ENCODE results near the gene COMP. TPM values are rescaled to one million over a fixed set of nuclear protein-coding genes. Genes with fewer than 3 reads are reported as not detected.

The COMP gene
- total and polyA plus RNA-seq, 8 donors = 0.05 to 3.7 (median 0.54) TPM

- H3K4me3 ChIP-seq = no peak overlapping the region
- no peak for FAIRE-seq
- WGBS, 2 donors = 74 to 79% methylated on average over 19 of the region's 19 CpGs
- peak in 1 of 6 donors; percentile 60 for DNase-seq
- no peak for TF ChIP-seq CTCF (IDR thresholded peaks at IDR 0.05)
- no peaks in the 10 kb centered on the region for H3K27me3 ChIP-seq
- intact Hi-C loops (cut with DNase I) = no loop called here
- H3K9me3 ChIP-seq = no peaks in the 10 kb centered on the region
- H3K4me1 ChIP-seq = peaks cover 15 to 21% (median 17%) of the 10 kb centered on the region in 3 donors
- H3K36me3 ChIP-seq = no peaks in the 10 kb centered on the region
- no peak overlapping the region for H3K27ac ChIP-seq
- no peak for ATAC-seq
Observed at GRCh38 chr19:18759304-18759994, 31.7 kb downstream of the COMP start.

- Histone ChIP-seq H3K36me3 (peaks cover 0 to 7% (median 0%) of the 10 kb centered on the region in 3 donors), H3K27ac (no peak overlapping the region), H3K9me3 (no peaks in the 10 kb centered on the region), H3K4me1 (peaks cover 5 to 6% (median 5%) of the 10 kb centered on the region in 3 donors), H3K4me3 (no peak overlapping the region), H3K27me3 (no peaks in the 10 kb centered on the region)
- WGBS, 2 donors = 86 to 92% methylated on average over 16 of the region's 16 CpGs
- FAIRE-seq = no peak
- no peak for TF ChIP-seq CTCF (IDR thresholded peaks at IDR 0.05)
- DNase-seq = peak in 1 of 6 donors; percentile 50
- intact Hi-C loops (cut with DNase I) = no loop called here
- ATAC-seq = peak in 2 of 4 donors; percentile 39 to 45
Observed at GRCh38 chr19:18756896-18757295, 34.2 kb downstream of the COMP start.

DNA sequence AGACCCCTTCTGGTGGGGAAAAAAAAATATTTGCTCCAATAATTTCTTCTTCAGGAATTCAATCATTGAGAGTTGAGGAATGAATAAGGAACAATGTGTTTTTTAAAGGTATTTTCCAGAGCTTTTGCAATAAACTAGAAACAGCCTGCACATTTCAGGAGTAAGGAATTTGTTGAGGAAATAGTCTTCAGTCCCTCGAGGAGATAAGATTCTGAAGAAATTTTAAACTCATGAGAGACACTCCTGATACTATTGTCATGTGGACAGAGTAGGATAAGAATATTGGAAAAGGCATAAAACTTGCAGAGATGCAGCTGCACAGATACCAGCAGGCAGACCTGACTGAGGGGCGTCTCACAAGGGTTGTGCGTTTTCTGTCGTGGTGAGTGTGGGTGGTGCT lies 36.6 kb downstream of the COMP start:
- FAIRE-seq (no peak), DNase-seq (no peak), ATAC-seq (no peak)
- TF ChIP-seq CTCF (IDR thresholded peaks at IDR 0.05) = no peak
- Histone ChIP-seq H3K4me3 (no peak overlapping the region), H3K36me3 (peaks cover 0 to 7% (median 0%) of the 10 kb centered on the region in 3 donors), H3K27me3 (no peaks in the 10 kb centered on the region), H3K4me1 (no peaks in the 10 kb centered on the region), H3K9me3 (no peaks in the 10 kb centered on the region), H3K27ac (no peak overlapping the region)
- WGBS, 2 donors = 86 to 92% methylated on average over 4 of the region's 4 CpGs
- intact Hi-C loops (cut with DNase I) = no loop called here

- DNase-seq = peak in 1 of 6 donors; percentile 15
- WGBS, 2 donors = 96 to 97% methylated on average over 10 of the region's 10 CpGs
- Histone ChIP-seq H3K4me1 (no peaks in the 10 kb centered on the region), H3K36me3 (peaks cover 0 to 7% (median 0%) of the 10 kb centered on the region in 3 donors), H3K27me3 (no peaks in the 10 kb centered on the region), H3K27ac (no peak overlapping the region), H3K4me3 (no peak overlapping the region), H3K9me3 (no peaks in the 10 kb centered on the region)
- intact Hi-C loops (cut with DNase I) = no loop called here
- FAIRE-seq = no peak
- ATAC-seq = no peak
- TF ChIP-seq CTCF (IDR thresholded peaks at IDR 0.05) = no peak
Observed at GRCh38 chr19:18751571-18751970, 39.5 kb downstream of the COMP start.

DNA sequence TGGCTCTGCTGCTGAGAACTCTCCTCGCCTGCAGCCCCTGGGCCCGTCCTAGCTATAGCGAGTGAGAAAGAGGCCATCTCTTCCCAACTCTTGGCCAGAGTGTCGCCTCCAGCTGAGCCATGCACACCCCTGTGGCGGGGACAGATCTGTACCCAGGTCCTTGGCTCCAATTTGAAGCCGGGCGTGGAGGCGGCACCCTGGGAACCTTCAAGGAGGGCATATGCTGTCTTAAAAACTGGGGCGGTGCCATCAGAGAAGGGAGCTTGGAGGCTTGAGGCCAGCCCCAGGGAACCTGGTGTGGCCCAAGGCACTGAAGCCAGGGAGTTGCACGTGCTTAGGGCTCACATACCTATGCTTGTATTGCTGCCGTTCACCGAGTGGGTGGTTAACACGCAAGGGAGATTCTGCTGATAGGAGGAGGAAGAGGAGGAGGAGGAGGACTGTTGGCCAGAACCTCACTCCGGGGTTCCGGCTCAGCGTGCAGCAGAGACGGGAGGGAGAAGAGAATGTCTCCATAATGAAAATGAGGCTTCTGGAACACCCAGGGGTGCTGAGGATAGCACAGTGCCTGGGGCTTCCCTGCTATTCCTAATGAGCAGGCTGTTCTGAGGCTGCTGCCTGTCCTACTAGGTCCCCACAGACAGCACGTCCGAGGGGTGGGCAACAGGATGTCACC lies 40.7 kb downstream of the COMP start:
- Histone ChIP-seq H3K9me3 (no peaks in the 10 kb centered on the region), H3K4me3 (no peak overlapping the region), H3K27me3 (no peaks in the 10 kb centered on the region), H3K36me3 (peaks cover 0 to 7% (median 0%) of the 10 kb centered on the region in 3 donors), H3K4me1 (no peaks in the 10 kb centered on the region), H3K27ac (no peak overlapping the region)
- FAIRE-seq = no peak
- ATAC-seq = no peak
- 93 to 95% methylated on average over 19 of the region's 19 CpGs for WGBS, 2 donors
- TF ChIP-seq CTCF (IDR thresholded peaks at IDR 0.05) = no peak
- intact Hi-C loops (cut with DNase I) = no loop called here
- peak in 1 of 6 donors; percentile 40 for DNase-seq

Measured in pancreas (tissue), 10 donors.